Measurements from ENCODE around the gene NFATC2.

DNA sequence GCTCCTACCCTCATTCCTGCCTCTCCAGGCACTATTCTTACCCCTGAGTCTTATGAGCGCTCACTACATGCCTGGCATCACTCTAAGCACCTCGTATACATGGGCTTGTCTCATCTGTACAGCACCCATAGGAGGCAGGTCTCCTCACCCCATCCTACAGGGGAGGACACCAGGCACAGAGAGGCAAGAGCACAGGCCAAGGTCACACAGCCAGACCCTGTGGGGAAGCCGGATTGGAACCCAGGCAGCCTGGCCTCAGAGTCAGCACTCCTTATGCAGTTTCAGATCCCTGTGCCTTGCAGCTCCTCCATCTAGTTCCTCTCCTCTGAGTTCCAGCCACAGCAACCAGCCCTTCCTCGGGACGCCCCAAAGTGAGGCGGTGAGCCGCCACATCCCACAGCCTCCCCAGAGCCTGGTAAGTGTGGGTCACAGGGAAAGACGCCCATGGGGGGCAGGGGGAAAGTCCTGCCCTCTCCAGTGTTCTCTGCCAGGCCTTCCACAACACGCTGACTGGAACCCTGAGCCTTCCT lies 103.3 kb downstream of the NFATC2 start:
- TF ChIP-seq TAF1 (IDR thresholded peaks at IDR 0.05; ENCODE audit: low read depth) (no peak), EP300 (IDR thresholded peaks at IDR 0.05; ENCODE audit: borderline replicate concordance) (no peak), TCF12 (IDR thresholded peaks at IDR 0.05; ENCODE audit: low read depth) (no peak), EGR1 (IDR thresholded peaks at IDR 0.05) (no peak), ZBTB7A (IDR thresholded peaks at IDR 0.05; ENCODE audit: low read depth) (no peak), CREB1 (IDR thresholded peaks at IDR 0.05; ENCODE audit: low read depth) (no peak)
- TF ChIP-seq, protein P1, sequence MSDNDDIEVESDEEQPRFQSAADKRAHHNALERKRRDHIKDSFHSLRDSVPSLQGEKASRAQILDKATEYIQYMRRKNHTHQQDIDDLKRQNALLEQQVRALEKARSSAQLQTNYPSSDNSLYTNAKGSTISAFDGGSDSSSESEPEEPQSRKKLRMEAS (IDR thresholded peaks at IDR 0.05) = no peak
